ENCODE results near the gene COG7.

The COG7 gene

GRCh38 chr16:23355106-23355670 is 97.8 kb downstream of the COG7 start:
- no peak for DNase-seq

DNA sequence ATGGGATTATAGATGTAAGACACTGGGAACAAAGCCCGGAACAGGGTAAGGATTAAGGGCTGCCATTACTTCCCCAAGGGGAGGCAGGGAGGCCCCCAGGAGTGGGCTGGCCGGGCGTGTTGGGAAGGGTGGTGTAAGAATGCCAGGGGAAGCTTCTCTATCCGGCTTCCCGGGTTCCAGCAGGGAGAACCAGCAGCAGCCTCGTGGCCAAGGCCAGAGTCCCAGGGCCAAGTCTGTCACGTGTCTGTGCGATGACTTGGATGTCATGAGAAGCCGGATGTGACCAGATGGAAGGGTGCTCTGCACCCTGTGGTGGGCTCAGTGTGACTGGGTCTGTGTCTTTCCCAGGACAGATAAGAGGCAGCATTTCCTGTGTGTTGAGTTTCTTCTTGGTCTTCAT is 98.7 kb downstream of the COG7 start:
- no peak for DNase-seq

DNA sequence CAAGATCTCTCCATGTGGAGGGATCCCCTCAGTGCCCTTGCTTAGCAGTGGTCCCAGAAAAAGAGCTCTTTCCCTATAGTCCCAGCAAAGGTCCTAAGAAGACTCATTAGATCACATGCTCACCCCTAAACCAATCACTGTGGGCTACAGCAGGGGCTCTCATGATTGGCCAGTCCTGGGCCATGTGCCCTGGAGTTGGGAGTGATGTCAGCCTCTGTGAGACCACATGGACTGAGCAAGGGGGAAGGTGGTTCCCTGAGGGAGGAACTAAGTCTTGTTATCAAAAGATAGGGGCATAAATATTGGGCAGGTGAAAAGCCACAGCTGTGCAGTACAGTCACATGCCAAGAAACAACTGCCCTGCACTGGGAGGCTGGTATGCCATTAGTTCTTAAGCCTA is 99.5 kb downstream of the COG7 start:
- DNase-seq, result no peak

DNA sequence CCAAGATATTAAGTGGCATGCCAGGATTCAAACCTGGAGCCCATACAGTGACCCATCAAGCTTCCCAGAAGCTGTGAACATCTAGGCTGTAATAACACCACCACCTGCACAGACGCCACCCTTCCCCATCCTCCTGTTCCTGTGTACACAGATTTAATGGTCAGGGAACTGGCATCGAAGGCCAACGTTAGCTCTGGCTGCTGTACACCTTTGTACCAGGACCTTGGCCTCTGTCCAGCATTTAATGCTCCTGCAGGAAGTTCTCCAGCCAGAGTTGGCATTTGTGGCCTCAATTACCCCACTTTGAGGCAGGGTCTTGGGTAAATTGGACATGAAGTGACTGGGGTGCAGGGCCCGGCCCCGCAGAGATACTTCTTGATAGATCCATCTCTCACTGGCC is 101.6 kb downstream of the COG7 start:
- DNase-seq, result no peak

- DNase-seq, result no peak
Observed at GRCh38 chr16:23348579-23349469, 104.2 kb downstream of the COG7 start.

GRCh38 chr16:23345237-23345636 is 107.8 kb downstream of the COG7 start:
- no peak for DNase-seq

GRCh38 chr16:23343643-23344612 is 109.1 kb downstream of the COG7 start:
- no peak for DNase-seq

DNA sequence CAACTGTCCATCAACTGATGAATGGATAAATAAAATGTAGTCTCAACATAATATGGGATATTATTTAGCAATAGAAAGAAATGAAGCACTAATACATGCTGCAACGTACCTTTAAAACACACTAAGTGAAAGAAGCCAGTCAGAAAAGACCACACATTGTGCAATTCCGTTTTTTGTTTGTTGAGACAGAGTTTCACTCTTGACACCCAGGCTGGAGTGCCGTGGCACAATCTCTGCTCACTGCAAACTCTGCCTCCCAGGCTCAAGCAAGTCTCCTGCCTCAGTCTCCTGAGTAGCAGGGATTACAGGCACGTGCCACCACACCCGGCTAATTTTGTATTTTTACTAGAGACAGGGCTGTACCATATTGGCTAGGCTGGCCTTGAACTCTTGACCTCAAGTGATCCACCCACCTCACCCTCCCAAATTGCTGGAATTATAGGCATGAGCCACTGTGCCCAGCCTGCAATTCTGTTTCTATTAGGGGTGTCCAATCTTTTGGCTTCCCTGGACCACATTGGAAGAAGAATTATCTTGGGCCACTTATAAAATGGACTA is 110.8 kb downstream of the COG7 start:
- DNase-seq, result no peak

DNA sequence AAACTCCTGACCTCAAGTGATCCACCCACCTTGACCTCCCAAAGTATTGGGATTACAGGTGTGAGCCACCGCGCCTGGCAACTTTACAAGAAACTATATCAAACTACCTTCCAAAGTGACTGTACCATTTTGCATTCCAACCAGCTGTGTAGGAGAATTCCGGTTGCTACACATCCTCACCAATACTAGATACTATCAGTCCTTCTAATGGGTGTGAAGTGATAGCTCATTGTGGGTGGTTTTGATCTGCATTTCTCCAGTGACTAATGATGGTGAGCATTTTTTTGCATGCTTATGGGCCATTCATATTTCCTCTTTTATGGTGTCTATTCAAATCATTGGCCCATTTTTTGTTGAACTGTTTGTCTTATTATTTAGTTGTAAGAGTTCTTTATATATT is 113.2 kb downstream of the COG7 start:
- no peak for DNase-seq
